ENCODE results near the gene ICOS. TPM values are rescaled to one million over a fixed set of nuclear protein-coding genes. Genes with fewer than 3 reads are reported as not detected.
A peak's percentile ranks its signal among the peaks of the same experiment; 100 is the strongest.
"Not testable (repeated sequence)": the region's sequence is repeated elsewhere in the genome, so short reads cannot be mapped to it uniquely, and the experiment has no call there.

ICOS gene
- total and polyA plus RNA-seq, 5 donors from 2014 or later: 33.0 to 195 (median 40.0) TPM

DNA sequence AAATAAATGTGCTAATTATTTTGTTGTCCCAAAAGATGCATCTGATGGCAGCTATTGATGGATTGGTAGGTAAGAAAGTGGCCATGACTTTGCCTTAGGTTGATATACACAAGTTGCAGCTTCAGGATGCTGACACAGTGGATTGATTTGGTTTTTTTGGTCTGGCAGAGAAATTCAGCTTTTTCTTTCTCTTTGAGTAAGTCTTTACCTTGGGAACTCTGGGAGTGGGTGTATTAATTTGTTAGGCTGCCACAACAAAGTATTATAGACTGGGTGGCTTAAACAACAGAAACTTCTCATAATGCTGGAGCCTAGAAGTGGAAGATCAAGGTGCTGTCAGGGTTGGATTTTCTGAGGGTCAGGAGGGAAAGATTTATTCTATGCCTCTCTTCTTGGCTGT, 19.8 kb upstream of the ICOS start:
- Histone ChIP-seq H3K27me3 (ENCODE audit: control insufficient read depth, insufficient read depth, low read length) (no peaks in the 10 kb centered on the region), H3K36me3 (ENCODE audit: control insufficient read depth, insufficient read depth, low read length) (no peaks in the 10 kb centered on the region), H3K9me3 (ENCODE audit: control insufficient read depth in 2 of 2, low read length in 2 of 2) (no peaks in the 10 kb centered on the region), H3K27ac (ENCODE audit: insufficient read depth, low read length, poor library complexity, severe bottlenecking) (no peak overlapping the region), H3K4me3 (ENCODE audit: low read depth, low read length) (no peak overlapping the region), H3K4me1 (ENCODE audit: control insufficient read depth, insufficient read depth, low read length, poor library complexity, severe bottlenecking) (no peaks in the 10 kb centered on the region)
- peaks cover 7 to 23% (median 17%) of the 10 kb centered on the region in 4 donors for H3K4me1 Mint-ChIP-seq
- ATAC-seq (ENCODE audit: low read depth in 2 of 2) (no peak), DNase-seq (no peak)
- H3K27ac Mint-ChIP-seq: no peak overlapping the region
- H3K4me3 Mint-ChIP-seq: no peak overlapping the region
- H3K9me3 Mint-ChIP-seq: no peaks in the 10 kb centered on the region
- H3K36me3 Mint-ChIP-seq: no peaks in the 10 kb centered on the region
- H3K27me3 Mint-ChIP-seq: no peaks in the 10 kb centered on the region

DNA sequence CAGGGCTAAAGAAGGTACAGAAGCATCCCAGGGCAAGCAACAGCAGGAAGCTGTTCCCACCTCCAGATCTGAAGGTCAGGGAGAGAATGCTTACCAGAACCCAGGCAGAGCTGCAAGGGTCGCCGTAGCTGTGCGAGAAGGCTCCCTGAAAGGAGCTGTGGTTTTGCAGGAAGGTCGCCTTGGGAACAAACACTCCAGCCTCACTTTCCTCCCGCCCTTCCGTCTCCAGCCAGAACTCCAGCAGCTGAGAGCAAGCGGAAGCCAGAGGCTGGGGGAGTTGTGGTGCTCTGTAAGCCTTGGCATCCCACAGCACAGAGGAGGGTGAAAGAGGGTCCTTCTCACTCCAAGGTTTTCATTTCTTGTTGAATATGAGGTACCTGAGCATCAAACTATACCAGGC, 18.3 kb upstream of the ICOS start:
- Mint-ChIP-seq H3K27me3 (peaks cover 4% of the 10 kb centered on the region), H3K9me3 (no peaks in the 10 kb centered on the region), H3K36me3 (no peaks in the 10 kb centered on the region), H3K27ac (no peak overlapping the region), H3K4me1 (peaks cover 7 to 23% (median 17%) of the 10 kb centered on the region in 4 donors), H3K4me3 (no peak overlapping the region)
- Histone ChIP-seq H3K36me3 (ENCODE audit: control insufficient read depth, insufficient read depth, low read length) (no peaks in the 10 kb centered on the region), H3K4me3 (ENCODE audit: low read depth, low read length) (no peak overlapping the region), H3K4me1 (ENCODE audit: control insufficient read depth, insufficient read depth, low read length, poor library complexity, severe bottlenecking) (no peaks in the 10 kb centered on the region), H3K27me3 (ENCODE audit: control insufficient read depth, insufficient read depth, low read length) (no peaks in the 10 kb centered on the region), H3K27ac (ENCODE audit: insufficient read depth, low read length, poor library complexity, severe bottlenecking) (no peak overlapping the region), H3K9me3 (ENCODE audit: control insufficient read depth in 2 of 2, low read length in 2 of 2) (no peaks in the 10 kb centered on the region)
- DNase-seq (no peak), ATAC-seq (ENCODE audit: low read depth in 2 of 2) (no peak)

DNA sequence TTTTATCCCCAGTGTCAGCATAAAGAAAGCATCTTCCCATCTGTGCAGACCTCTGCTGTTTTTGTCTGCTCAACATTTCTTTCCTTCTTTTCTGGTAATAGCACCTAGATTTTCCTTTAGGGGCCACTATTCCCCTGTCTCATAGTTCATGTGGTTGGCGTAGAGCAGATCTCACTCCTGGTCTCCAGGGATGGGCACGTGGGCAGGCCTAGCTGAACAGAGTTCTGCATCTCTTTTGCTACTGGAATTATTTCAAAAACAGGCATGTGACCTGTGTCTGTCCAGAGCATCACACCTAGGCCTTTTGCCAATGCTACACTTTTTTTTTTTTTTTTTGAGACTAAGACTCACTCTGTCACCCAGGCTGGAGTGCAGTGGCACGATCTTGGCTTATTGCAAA, 17.7 kb upstream of the ICOS start:
- Mint-ChIP-seq H3K4me1 (peaks cover 7 to 22% (median 16%) of the 10 kb centered on the region in 4 donors), H3K4me3 (no peak overlapping the region), H3K27ac (no peak overlapping the region), H3K27me3 (peaks cover 5% of the 10 kb centered on the region), H3K9me3 (no peaks in the 10 kb centered on the region), H3K36me3 (no peaks in the 10 kb centered on the region)
- no peak for ATAC-seq (ENCODE audit: low read depth in 2 of 2)
- Histone ChIP-seq H3K27me3 (ENCODE audit: control insufficient read depth, insufficient read depth, low read length) (no peaks in the 10 kb centered on the region), H3K4me3 (ENCODE audit: low read depth, low read length) (no peak overlapping the region), H3K27ac (ENCODE audit: insufficient read depth, low read length, poor library complexity, severe bottlenecking) (no peak overlapping the region), H3K9me3 (ENCODE audit: control insufficient read depth in 2 of 2, low read length in 2 of 2) (no peaks in the 10 kb centered on the region), H3K36me3 (ENCODE audit: control insufficient read depth, insufficient read depth, low read length) (no peaks in the 10 kb centered on the region), H3K4me1 (ENCODE audit: control insufficient read depth, insufficient read depth, low read length, poor library complexity, severe bottlenecking) (no peaks in the 10 kb centered on the region)
- DNase-seq: no peak

DNA sequence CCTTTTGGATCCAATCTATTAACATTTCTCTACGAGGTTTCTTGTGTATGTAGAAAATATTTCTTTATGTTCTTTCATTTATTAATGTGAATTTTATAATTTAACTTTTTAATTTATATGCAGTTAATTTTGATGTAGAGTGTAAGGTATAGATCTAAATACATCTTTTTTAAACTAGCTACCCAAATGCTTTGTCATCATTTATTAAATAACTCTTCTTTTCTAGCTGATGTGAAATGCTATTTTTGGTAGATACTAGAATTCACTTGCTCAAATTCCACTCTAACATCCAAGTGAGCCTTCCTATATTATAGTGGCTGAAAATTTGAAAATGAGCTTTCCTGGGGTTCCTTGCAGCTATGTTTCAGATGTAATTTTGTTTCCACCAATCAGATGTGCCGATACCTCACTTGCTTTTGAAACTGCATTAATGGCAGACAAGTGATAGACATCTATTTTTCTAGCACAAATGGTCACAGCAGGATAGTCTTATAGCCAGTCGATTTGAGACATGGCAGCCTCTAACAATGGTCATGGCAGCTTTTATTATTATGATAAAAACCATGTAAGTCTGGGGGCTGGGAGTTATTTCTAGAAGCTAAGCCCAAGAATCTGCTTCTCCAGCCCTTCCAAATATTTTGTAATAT, 10.9 kb upstream of the ICOS start:
- Histone ChIP-seq H3K9me3 (ENCODE audit: control insufficient read depth in 2 of 2, low read length in 2 of 2) (no peaks in the 10 kb centered on the region), H3K27me3 (ENCODE audit: control insufficient read depth, insufficient read depth, low read length) (peaks cover 3% of the 10 kb centered on the region), H3K36me3 (ENCODE audit: control insufficient read depth, insufficient read depth, low read length) (no peaks in the 10 kb centered on the region), H3K4me1 (ENCODE audit: control insufficient read depth, insufficient read depth, low read length, poor library complexity, severe bottlenecking) (peaks cover 5% of the 10 kb centered on the region), H3K27ac (ENCODE audit: insufficient read depth, low read length, poor library complexity, severe bottlenecking) (no peak overlapping the region), H3K4me3 (ENCODE audit: low read depth, low read length) (no peak overlapping the region)
- Mint-ChIP-seq H3K4me3 (no peak overlapping the region), H3K4me1 (peaks cover 5 to 10% (median 7%) of the 10 kb centered on the region in 4 donors), H3K27me3 (peaks cover 5% of the 10 kb centered on the region), H3K9me3 (no peaks in the 10 kb centered on the region), H3K27ac (no peak overlapping the region), H3K36me3 (no peaks in the 10 kb centered on the region)
- ATAC-seq (ENCODE audit: low read depth in 2 of 2) (no peak), DNase-seq (no peak)

DNA sequence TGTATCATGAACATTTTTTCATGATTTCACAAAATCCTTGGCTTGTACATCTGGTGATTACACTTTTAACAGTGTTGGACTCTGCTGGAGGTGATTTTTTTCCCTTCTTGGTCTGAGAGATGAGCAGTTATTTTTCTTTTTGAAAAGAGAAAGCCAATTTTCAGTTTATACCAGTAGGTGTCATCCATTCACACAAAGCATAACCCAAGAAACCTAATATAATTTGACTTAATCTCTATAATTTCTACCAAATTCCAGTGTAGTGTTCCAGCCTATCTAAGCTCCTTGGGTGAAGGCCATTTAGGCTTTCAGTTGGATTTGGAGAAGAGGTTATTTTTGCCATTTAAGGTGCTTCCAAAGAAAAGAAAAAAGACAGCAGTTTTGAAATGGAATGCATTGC, 7.7 kb upstream of the ICOS start:
- peak overlapping the region in 1 of 4 donors; percentile 5 for H3K4me3 Mint-ChIP-seq
- H3K27ac Mint-ChIP-seq: no peak overlapping the region
- peak in 1 of 2 donors; percentile 52 for ATAC-seq (ENCODE audit: low read depth in 2 of 2)
- Histone ChIP-seq H3K36me3 (ENCODE audit: control insufficient read depth, insufficient read depth, low read length) (no peaks in the 10 kb centered on the region), H3K27ac (ENCODE audit: insufficient read depth, low read length, poor library complexity, severe bottlenecking) (no peak overlapping the region), H3K4me1 (ENCODE audit: control insufficient read depth, insufficient read depth, low read length, poor library complexity, severe bottlenecking) (peaks cover 22% of the 10 kb centered on the region), H3K4me3 (ENCODE audit: low read depth, low read length) (no peak overlapping the region), H3K27me3 (ENCODE audit: control insufficient read depth, insufficient read depth, low read length) (peaks cover 3% of the 10 kb centered on the region), H3K9me3 (ENCODE audit: control insufficient read depth in 2 of 2, low read length in 2 of 2) (no peaks in the 10 kb centered on the region)
- H3K4me1 Mint-ChIP-seq: peaks cover 15 to 39% (median 24%) of the 10 kb centered on the region in 4 donors
- no peaks in the 10 kb centered on the region for H3K27me3 Mint-ChIP-seq
- peaks cover 0 to 2% (median 0%) of the 10 kb centered on the region in 7 donors for H3K9me3 Mint-ChIP-seq
- H3K36me3 Mint-ChIP-seq: no peaks in the 10 kb centered on the region
- peak in 1 of 3 donors; percentile 65 for DNase-seq

DNA sequence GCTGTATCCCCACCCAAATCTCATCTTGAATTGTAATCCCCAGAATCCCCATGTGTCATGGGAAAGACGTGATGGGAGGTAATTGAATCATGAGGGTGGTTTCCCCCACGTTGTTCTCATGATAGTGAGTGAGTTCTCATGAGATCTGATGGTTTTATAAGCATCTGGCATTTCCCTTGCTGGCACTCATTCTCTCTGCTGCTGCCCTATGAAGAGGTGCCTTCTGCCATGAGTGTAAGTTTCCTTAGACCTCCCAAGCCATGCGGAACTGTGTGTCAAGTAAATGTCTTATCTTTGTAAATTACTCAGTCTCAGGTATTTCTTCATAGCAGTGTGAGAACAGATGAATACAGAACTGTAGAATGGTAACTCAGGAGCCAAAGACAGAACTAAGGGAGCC, 5.3 kb upstream of the ICOS start:
- H3K27me3 Mint-ChIP-seq; ATAC-seq (ENCODE audit: low read depth in 2 of 2); H3K9me3 Mint-ChIP-seq; DNase-seq; H3K36me3 Mint-ChIP-seq; H3K27ac ChIP-seq (ENCODE audit: insufficient read depth, low read length, poor library complexity, severe bottlenecking); H3K36me3 ChIP-seq (ENCODE audit: control insufficient read depth, insufficient read depth, low read length); H3K27me3 ChIP-seq (ENCODE audit: control insufficient read depth, insufficient read depth, low read length); H3K9me3 ChIP-seq (ENCODE audit: control insufficient read depth in 2 of 2, low read length in 2 of 2); H3K4me3 ChIP-seq (ENCODE audit: low read depth, low read length): not testable (repeated sequence)
- Mint-ChIP-seq H3K4me1 (peaks cover 24 to 61% (median 40%) of the 10 kb centered on the region in 4 donors), H3K4me3 (peak overlapping the region in 2 of 4 donors; percentile 26 to 55), H3K27ac (peak overlapping the region; percentile 26 to 88 (median 34))
- peaks cover 45% of the 10 kb centered on the region for H3K4me1 ChIP-seq (ENCODE audit: control insufficient read depth, insufficient read depth, low read length, poor library complexity, severe bottlenecking)

DNA sequence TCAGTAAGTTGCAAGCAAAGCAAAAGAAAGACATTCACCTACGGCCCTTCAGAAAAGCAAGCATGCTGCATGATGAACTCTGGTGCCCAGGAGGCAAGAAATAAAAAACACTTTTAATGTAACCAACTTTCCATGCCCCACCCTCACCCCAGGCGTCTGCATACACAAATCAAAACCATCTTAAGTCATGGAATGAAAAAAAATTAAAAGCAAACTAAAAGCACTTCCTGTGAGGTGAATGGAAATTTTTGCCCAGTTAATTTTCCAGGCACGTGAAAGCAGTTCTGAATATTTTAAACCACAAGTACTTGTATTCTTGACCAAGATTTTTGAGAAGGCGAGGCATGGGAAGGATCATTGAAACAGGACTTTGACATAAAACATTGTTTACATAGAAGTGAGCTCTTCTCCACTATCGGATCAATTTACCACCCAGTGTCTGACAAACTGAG, 2.5 kb upstream of the ICOS start:
- no peaks in the 10 kb centered on the region for H3K36me3 ChIP-seq (ENCODE audit: control insufficient read depth, insufficient read depth, low read length)
- no peaks in the 10 kb centered on the region for H3K9me3 ChIP-seq (ENCODE audit: control insufficient read depth in 2 of 2, low read length in 2 of 2)
- ATAC-seq (ENCODE audit: low read depth in 2 of 2): no peak
- Mint-ChIP-seq H3K4me3 (peak overlapping the region; percentile 73 to 87 (median 82)), H3K4me1 (peaks cover 23 to 60% (median 39%) of the 10 kb centered on the region in 4 donors), H3K27ac (peak overlapping the region; percentile 88 to 99 (median 93)), H3K9me3 (peaks cover 0 to 2% (median 0%) of the 10 kb centered on the region in 7 donors), H3K27me3 (no peaks in the 10 kb centered on the region), H3K36me3 (peaks cover 8% of the 10 kb centered on the region)
- H3K4me1 ChIP-seq (ENCODE audit: control insufficient read depth, insufficient read depth, low read length, poor library complexity, severe bottlenecking): peaks cover 47% of the 10 kb centered on the region
- peak overlapping the region; percentile 89 for H3K27ac ChIP-seq (ENCODE audit: insufficient read depth, low read length, poor library complexity, severe bottlenecking)
- H3K27me3 ChIP-seq (ENCODE audit: control insufficient read depth, insufficient read depth, low read length): no peaks in the 10 kb centered on the region
- H3K4me3 ChIP-seq (ENCODE audit: low read depth, low read length): peak overlapping the region; percentile 79
- peak in 2 of 3 donors; percentile 38 to 62 for DNase-seq
